Left ventricle myocardium inferior (tissue), 1 donor: ENCODE data around the gene PKM. TPM values are rescaled to one million over a fixed set of nuclear protein-coding genes. Genes with fewer than 3 reads are reported as not detected.

Source experiments
- DNase-seq: peaks from one replicate; pipeline ENCODE4 v3.0.0-alpha.2; 2020
- H3K27ac ChIP-seq: fragments of 200-600 bp; replicated peaks from 2 replicates; pipeline ENCODE4 v1.8.0; 2021
- H3K27me3 ChIP-seq: fragments of 200-600 bp; 2 replicates; pipeline ENCODE4 v1.8.0; 2021; ENCODE audit warnings: low read depth
- H3K36me3 ChIP-seq: fragments of 200-600 bp; 2 replicates; pipeline ENCODE4 v1.8.0; 2021
- H3K4me1 ChIP-seq: fragments of 200-600 bp; 2 replicates; pipeline ENCODE4 v1.8.0; 2021
- H3K4me3 ChIP-seq: fragments of 200-600 bp; 2 replicates; pipeline ENCODE4 v1.8.0; 2021; ENCODE audit warnings: mild to moderate bottlenecking, moderate library complexity
- H3K9me3 ChIP-seq: fragments of 200-600 bp; replicated peaks from 2 replicates; pipeline ENCODE4 v1.8.0; 2021
- intact Hi-C: fragments of 100-400 bp; cut with micrococcal nuclease; formaldehyde crosslinking; loops from one replicate; pipeline ENCODE4 v1.11.0; 2022
- total RNA-seq: library from RNA; stranded (reverse); fragmentation: NEBNext Ultra II Directional; extraction: Animal tissue kit (Norgen Biotek cat#: 25700); gene quantifications from one replicate; pipeline ENCODE4 v1.2.1, GENCODE V29; 2021
- TF ChIP-seq, protein P1 (sequence below): fragments of 200-600 bp; IDR thresholded peaks from 2 replicates; pipeline ENCODE4 v1.8.0; 2021; ENCODE audit warnings: antibody characterized with exemption, mild to moderate bottlenecking, borderline replicate concordance
- donor health status: DM: no; HTN: yes; CAD: no; lungs with severe emphysema.

Gene PKM
- total RNA-seq, 1 donor from 2014 or later, result 1,009 TPM

DNA sequence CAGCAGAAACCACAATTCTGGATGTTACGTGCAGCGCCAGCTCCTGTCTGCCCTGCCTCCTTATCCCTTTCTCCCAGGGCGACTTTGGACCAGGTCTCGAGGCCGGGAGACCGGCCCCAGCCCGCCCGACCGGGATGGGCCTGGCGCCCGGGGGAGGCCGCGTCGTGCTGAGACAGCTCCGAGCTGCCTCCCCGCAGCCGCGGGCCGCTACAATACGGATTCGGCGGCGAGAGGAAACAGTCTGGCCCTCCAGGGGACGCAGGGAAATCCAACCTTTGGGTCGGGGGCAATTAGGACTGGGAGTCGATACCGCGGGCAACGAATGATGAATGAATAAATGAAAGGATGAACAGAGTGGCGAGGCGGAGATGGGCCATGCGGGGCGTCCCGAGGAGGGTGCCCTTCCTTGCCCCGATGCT lies 33.9 kb downstream of the PKM start:
- DNase-seq, result no peak
- no peaks in the 10 kb centered on the region for H3K9me3 ChIP-seq
- intact Hi-C loops, result no loop called here
- H3K36me3 ChIP-seq, result peaks cover 35% of the 10 kb centered on the region
- peaks cover 37% of the 10 kb centered on the region for H3K4me1 ChIP-seq
- H3K27me3 ChIP-seq, result peaks cover 22% of the 10 kb centered on the region
- TF ChIP-seq, protein P1, sequence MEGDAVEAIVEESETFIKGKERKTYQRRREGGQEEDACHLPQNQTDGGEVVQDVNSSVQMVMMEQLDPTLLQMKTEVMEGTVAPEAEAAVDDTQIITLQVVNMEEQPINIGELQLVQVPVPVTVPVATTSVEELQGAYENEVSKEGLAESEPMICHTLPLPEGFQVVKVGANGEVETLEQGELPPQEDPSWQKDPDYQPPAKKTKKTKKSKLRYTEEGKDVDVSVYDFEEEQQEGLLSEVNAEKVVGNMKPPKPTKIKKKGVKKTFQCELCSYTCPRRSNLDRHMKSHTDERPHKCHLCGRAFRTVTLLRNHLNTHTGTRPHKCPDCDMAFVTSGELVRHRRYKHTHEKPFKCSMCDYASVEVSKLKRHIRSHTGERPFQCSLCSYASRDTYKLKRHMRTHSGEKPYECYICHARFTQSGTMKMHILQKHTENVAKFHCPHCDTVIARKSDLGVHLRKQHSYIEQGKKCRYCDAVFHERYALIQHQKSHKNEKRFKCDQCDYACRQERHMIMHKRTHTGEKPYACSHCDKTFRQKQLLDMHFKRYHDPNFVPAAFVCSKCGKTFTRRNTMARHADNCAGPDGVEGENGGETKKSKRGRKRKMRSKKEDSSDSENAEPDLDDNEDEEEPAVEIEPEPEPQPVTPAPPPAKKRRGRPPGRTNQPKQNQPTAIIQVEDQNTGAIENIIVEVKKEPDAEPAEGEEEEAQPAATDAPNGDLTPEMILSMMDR, result no peak
- no peak overlapping the region for H3K27ac ChIP-seq
- peak overlapping the region; percentile 67 for H3K4me3 ChIP-seq

DNA sequence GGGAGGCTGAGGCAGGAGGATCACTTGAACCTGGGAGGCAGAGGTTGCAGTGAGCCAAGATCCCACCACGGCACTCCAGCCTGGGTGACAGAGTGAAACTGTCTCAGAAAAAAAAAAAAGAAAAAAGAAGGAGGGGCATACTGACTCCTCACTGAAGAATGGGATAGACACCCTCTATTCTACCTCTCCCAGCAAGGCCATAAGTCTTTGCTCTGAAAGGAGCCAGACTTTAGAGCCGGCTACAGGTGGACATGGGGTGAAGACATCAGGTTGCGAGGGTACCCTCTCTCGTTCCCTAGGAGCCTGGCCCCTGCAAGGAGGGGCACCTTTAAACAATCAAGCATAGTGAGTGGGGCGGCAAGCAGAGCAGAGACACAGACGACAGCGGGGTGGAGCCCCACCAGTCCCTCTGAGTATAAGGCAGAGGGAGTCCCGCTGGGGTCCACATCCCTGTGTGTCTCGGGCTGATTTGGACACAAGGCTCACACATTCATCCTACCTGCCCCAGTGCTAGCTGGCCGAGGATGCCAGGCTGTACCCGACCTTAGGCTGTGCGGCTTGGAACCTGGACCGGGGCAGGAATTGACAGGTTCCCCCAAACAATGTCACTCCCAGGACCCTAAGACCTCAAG lies 34.5 kb downstream of the PKM start:
- H3K9me3 ChIP-seq, result no peaks in the 10 kb centered on the region
- intact Hi-C loops, result no loop called here
- H3K27me3 ChIP-seq, result peaks cover 22% of the 10 kb centered on the region
- TF ChIP-seq, protein P1, result no peak
- H3K4me3 ChIP-seq, result peak overlapping the region; percentile 67
- DNase-seq, result no peak
- H3K36me3 ChIP-seq, result peaks cover 30% of the 10 kb centered on the region
- peaks cover 32% of the 10 kb centered on the region for H3K4me1 ChIP-seq
- no peak overlapping the region for H3K27ac ChIP-seq

DNA sequence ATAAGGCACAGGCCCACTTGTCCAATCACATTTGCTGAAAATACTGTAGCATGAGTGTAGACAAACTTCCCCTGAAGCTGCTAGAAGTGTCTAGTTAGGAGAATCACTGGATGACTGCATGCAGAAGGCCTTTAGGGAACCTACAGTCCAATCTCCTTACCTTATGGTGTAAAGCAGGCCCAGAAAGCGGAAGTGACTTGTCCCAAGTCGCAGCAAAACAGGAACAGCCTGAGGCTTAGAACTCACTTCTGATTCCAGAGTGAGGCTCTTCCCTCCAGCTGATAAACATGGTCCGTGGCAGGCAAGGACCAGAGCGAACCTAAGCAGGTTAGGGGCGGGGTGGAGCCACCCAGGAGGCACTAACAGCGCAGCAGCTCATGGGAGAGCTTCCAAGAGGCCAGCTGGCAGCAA lies 35.9 kb downstream of the PKM start:
- Histone ChIP-seq H3K27me3 (peaks cover 22% of the 10 kb centered on the region), H3K27ac (no peak overlapping the region), H3K36me3 (peaks cover 16% of the 10 kb centered on the region), H3K4me1 (peaks cover 17% of the 10 kb centered on the region), H3K9me3 (no peaks in the 10 kb centered on the region), H3K4me3 (no peak overlapping the region)
- intact Hi-C loops, result no loop called here
- DNase-seq, result no peak
- TF ChIP-seq, protein P1, result no peak

DNA sequence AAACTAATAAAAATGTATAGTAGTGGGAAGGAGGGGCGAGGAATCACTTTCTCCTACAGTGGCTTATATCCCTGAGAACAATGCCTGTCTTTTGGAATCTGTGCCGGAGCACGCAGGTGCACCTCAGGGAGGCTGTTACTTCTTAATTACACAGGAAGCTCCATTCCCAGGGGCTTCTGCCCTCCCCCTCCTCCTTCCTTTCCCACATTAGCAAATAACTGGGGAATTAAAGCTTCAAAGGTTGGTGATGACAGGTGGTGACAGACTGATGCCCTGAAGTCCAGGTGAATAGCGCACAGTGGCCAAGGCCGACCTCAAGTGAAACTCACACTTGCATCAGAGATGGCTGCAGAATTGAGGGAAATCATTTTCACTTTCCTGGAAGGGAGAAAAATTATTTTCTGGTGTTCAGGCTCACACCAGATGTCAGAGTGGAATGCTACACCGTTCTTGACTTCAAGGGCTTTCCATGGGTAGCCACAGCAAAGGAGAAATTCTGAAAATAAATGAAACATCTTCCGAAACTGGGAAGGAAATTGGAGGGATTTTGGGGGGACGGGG lies 37.1 kb downstream of the PKM start:
- Histone ChIP-seq H3K36me3 (peaks cover 5% of the 10 kb centered on the region), H3K27me3 (peaks cover 31% of the 10 kb centered on the region), H3K4me1 (peaks cover 10% of the 10 kb centered on the region), H3K27ac (no peak overlapping the region), H3K4me3 (no peak overlapping the region), H3K9me3 (no peaks in the 10 kb centered on the region)
- no peak for DNase-seq
- intact Hi-C loops, result no loop called here
- TF ChIP-seq, protein P1, result no peak

DNA sequence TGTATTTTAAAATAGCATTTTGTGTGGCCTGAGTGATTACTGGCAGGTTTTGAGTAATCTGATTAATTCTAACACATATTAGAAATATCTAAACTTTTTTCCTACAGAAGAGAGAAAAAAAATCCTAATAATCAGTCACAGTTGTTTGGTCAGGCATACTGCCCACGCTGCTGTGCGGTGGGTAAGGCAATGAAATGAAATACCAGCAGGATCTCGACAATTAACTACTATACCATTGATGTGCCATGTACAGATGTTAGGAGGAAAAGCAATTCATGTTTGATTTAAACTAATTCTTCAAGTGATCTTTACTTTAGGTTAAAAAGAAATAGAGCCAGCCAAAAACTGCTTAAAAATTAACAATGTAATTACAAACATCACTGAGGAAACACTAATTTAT lies 38.6 kb downstream of the PKM start:
- intact Hi-C loops, result no loop called here
- Histone ChIP-seq H3K27me3 (peaks cover 31% of the 10 kb centered on the region), H3K4me1 (peaks cover 9% of the 10 kb centered on the region), H3K9me3 (no peaks in the 10 kb centered on the region), H3K27ac (no peak overlapping the region), H3K36me3 (no peaks in the 10 kb centered on the region), H3K4me3 (no peak overlapping the region)
- DNase-seq, result no peak
- TF ChIP-seq, protein P1, result no peak
